Lung (tissue), 12 donors: ENCODE data around the gene ZC3H7A. TPM values are rescaled to one million over a fixed set of nuclear protein-coding genes. Genes with fewer than 3 reads are reported as not detected.

Experiments
- ATAC-seq: fragments of 200-7000 bp; cut with Tn5 transposase; one replicate; pipeline ENCODE4 v1.9.1; 2020; ENCODE audit warnings: moderate number of reproducible peaks; ENCODE audit not compliant: insufficient read depth, low FRiP score
- DNase-seq, 3 donors: peaks; one replicate each; pipeline ENCODE4 v3.0.0-alpha.2; 2013 to 2017
- H3K27ac ChIP-seq, 2 donors: one replicate each; pipeline ENCODE4 v1.5.1; 2013; ENCODE audit warnings: mild to moderate bottlenecking in 2 of 2, moderate library complexity in 2 of 2, control low read depth in 1 of 2, inconsistent platforms in 1 of 2, low read depth in 1 of 2, low read length in 1 of 2
- H3K27me3 ChIP-seq, 3 donors: one replicate each; pipeline ENCODE4 v1.5.1; 2013; ENCODE audit warnings: low read length in 2 of 3; ENCODE audit not compliant: control insufficient read depth in 3 of 3, insufficient read depth in 3 of 3
- H3K36me3 ChIP-seq, 4 donors: one replicate each; pipeline ENCODE4 v1.5.1; 2013; ENCODE audit warnings: low read length in 4 of 4, mild to moderate bottlenecking in 1 of 4, moderate library complexity in 1 of 4; ENCODE audit not compliant: control insufficient read depth in 4 of 4, insufficient read depth in 4 of 4
- H3K4me1 ChIP-seq, 5 donors: one replicate each; pipeline ENCODE4 v1.5.1; 2013; ENCODE audit warnings: low read length in 5 of 5, mild to moderate bottlenecking in 2 of 5, moderate library complexity in 1 of 5; ENCODE audit not compliant: control insufficient read depth in 5 of 5, insufficient read depth in 5 of 5
- H3K4me3 ChIP-seq: one replicate; pipeline ENCODE4 v1.5.1; 2013; ENCODE audit warnings: mild to moderate bottlenecking, control low read depth, moderate library complexity
- H3K9ac ChIP-seq, 2 donors: one replicate each; pipeline ENCODE4 v1.5.1; 2013; ENCODE audit warnings: low read length in 2 of 2, control low read depth in 1 of 2; ENCODE audit not compliant: insufficient read depth in 1 of 2
- H3K9me3 ChIP-seq, 4 donors: one replicate each; pipeline ENCODE4 v1.5.1; 2013; ENCODE audit warnings: low read length in 3 of 4, mild to moderate bottlenecking in 1 of 4, moderate library complexity in 1 of 4; ENCODE audit not compliant: control insufficient read depth in 4 of 4, insufficient read depth in 3 of 4
- CTCF ChIP-seq: IDR thresholded peaks from 2 replicates; pipeline ENCODE4 v1.5.1; 2012; ENCODE audit warnings: mild to moderate bottlenecking; ENCODE audit errors: control extremely low read depth, extremely low read depth
- WGBS, 2 donors: extraction: QIAGEN DNeasy Blood & Tissue Kit; methylation state at CpG; one replicate each; pipeline ENCODE4 v1.1.7; 2013; 5-methylcytosine and 5-hydroxymethylcytosine counted together
- polyA plus RNA-seq, 2 donors: library from polyadenylated mRNA; stranded (reverse); fragments of 200-250 nt; gene quantifications; one replicate each; pipeline ENCODE4 v1.2.1, GENCODE V29; 2013
- total RNA-seq, 2 donors: library from RNA; depleted of rRNA in 1 of 2; stranded (reverse); fragments of >200 nt in 1 of 2; gene quantifications; one replicate each; pipeline ENCODE4 v1.2.1, GENCODE V29; 2014 to 2021
- donor health status: control.
- donor health status: control.
- donor health status: Bipolar disorder and iron deficiency.
- donor health status: healthy.
- donor health status: DM: yes; HTN: yes; CAD: no.

The ZC3H7A gene
- total and polyA plus RNA-seq, 4 donors = 22.1 to 127 (median 36.2) TPM

- H3K27me3 ChIP-seq = no peaks in the 10 kb centered on the region
- H3K4me3 ChIP-seq = no peak overlapping the region
- H3K9me3 ChIP-seq = no peaks in the 10 kb centered on the region
- H3K36me3 ChIP-seq = peaks cover 0 to 15% (median 7%) of the 10 kb centered on the region in 4 donors
- H3K9ac ChIP-seq = peak overlapping the region in 1 of 2 donors; percentile 32
- no peak for ATAC-seq
- H3K27ac ChIP-seq = no peak overlapping the region
- WGBS, 2 donors = 86 to 88% methylated on average over 4 of the region's 4 CpGs
- DNase-seq = peak; percentile 56 to 94 (median 92)
- no peak for TF ChIP-seq CTCF
- peaks cover 12 to 47% (median 28%) of the 10 kb centered on the region in 5 donors for H3K4me1 ChIP-seq
These were observed 15.9 kb downstream of the ZC3H7A start for GRCh38 chr16:11780991-11781680.

- Histone ChIP-seq H3K4me1 (peaks cover 11 to 42% (median 24%) of the 10 kb centered on the region in 5 donors), H3K36me3 (peaks cover 7 to 31% (median 15%) of the 10 kb centered on the region in 4 donors), H3K9me3 (no peaks in the 10 kb centered on the region), H3K9ac (no peak overlapping the region), H3K4me3 (no peak overlapping the region), H3K27me3 (no peaks in the 10 kb centered on the region), H3K27ac (no peak overlapping the region)
- no peak for TF ChIP-seq CTCF
- DNase-seq (no peak), ATAC-seq (no peak)
- 98% methylated on average over 7 of the region's 7 CpGs for WGBS, 2 donors
These were observed 18.0 kb downstream of the ZC3H7A start for GRCh38 chr16:11779074-11779473.

GRCh38 chr16:11774065-11774626, 22.9 kb downstream of the ZC3H7A start:
- DNase-seq (no peak), ATAC-seq (no peak)
- 91% methylated on average over 3 of the region's 3 CpGs for whole genome bisulfite sequencing, 2 donors
- H3K27me3 ChIP-seq = no peaks in the 10 kb centered on the region
- no peak overlapping the region for H3K9ac ChIP-seq
- H3K9me3 ChIP-seq = no peaks in the 10 kb centered on the region
- TF ChIP-seq CTCF = no peak
- no peak overlapping the region for H3K27ac ChIP-seq
- no peaks in the 10 kb centered on the region for H3K4me1 ChIP-seq
- H3K4me3 ChIP-seq = no peak overlapping the region
- peaks cover 24 to 48% (median 38%) of the 10 kb centered on the region in 4 donors for H3K36me3 ChIP-seq
